NCI-H146 treated with DMSO at 0.1 percent for 48 hours (cell line): Measurements from ENCODE around the gene BCR.

Experiments
- DNase-seq: peaks from one replicate; lab custom pipeline; 2025; ENCODE audit not compliant: unreplicated experiment; lab: John Stamatoyannopoulos, UW

Gene BCR

DNA sequence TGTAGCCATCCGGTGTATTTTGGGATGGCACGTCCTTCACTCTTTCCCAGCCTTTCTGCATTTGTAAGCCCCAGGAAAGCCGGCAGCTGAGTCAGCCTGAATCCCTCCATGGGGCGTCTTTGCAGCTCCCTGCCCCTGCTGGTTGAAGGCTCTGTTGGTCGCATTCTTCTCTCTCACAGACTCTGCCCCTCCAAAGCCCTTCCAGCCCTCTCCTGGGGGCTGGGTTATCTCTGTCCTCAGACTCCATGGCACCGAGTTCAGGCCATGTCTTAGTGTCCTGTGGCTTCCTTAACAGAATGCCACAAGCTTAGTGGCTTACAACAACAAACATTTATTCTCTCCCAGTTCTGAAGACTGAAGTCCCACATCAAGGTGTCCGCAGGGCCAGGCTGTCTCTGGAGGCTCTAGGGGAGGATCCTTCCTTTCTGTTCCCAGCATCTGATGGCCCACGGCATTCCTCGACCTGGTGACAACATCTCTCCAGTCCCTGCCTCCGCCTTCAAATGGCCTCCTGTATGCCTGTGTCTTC, 62.2 kb downstream of the BCR start:
- no peak for DNase-seq

- no peak for DNase-seq
Observed at GRCh38 chr22:23243006-23243573, 62.8 kb downstream of the BCR start.

DNA sequence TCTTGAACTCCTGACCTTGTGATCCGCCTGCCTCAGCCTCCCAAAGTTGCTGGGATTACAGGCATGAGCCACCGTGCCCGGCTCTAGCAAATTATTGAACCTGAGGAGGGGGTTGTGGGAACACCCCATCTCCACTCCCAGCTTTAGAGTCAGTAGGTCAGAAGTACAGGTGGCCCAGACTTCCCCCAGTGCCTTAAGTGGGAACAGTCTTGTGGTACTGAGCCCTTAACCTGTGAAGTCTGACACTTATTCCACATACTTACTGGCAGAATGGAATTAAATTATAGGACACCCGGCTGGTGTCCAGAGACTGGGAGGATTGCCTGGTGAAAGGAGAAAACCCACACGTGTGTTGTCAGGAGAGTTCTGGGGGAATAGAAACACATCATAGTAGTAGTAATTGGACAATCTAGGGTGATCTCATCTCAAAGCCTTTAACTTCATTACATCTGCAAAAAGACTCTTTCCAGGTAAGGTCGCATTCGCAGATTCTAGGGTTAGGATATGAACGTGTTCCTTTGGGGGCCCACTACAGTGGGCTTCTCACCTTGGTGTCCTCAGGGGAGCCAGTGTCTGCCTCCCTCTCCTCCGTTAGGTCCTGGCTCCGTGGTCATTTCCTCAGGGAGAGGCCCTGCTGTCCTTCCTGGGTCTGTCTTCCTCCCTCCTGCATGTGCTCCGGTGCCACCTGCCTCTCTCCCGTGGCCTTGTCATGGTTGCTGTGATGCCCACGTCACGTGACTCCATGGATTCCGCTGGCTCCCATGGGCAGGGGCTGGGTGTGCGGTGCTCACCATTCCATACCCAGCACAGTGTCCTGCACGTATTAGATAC, 63.8 kb downstream of the BCR start:
- no peak for DNase-seq

DNA sequence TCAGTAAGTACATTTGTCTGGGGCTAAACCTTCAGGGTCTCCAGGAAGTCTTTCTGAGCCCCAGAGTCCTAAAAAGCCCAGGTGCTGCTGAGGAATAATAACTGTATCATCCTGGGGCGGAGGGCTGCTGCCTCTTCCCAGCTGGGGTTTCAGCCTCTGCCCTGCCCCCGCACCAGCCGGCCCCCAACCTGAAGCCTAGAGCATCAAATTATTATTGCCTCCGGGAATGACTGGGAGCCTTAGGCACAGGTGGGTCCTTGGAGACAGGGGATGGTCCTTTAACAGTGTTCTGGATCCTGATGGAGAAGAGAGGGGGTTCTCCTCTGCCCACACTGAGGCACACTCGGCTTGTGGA, 64.4 kb downstream of the BCR start:
- no peak for DNase-seq

GRCh38 chr22:23245045-23245798, 64.9 kb downstream of the BCR start:
- DNase-seq: no peak

- DNase-seq: no peak
Observed at GRCh38 chr22:23245799-23246136, 65.5 kb downstream of the BCR start.

DNA sequence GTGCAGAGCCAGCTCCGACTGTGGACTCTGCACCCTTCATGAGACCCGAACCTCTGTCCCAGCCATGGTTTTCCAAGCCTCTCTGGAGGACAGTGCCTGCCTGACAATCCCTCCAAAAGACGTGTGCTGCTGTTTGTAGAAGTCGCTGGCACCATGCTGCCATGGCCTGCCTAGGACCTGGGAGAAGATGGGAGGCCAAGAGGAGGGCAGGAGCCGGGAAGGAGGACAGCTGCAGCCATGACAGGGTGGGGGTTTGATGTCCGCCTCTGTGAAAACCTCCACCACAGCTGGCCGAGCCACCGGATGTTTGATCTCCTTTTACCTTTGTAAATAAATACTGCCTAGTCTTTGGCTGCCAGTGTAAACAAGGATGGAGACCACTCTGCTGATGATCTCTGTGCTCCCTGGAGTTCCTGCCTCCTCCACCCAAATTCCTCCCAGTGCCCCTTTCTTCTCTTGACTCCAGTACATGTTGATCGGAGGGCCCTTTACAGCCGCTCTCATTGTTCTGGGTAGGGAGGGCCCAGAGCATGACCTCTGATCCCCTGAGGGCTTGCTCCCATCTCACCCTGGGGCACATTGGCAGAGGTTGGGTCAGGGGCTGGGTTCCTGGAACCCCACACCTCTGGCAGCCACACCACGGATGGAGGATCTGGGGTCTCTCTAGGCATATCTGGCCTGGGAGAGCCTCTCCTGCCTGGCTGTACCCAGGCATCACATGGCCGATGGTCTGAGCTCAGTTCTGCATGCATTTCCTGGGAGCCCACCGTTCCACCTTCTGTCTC, 66.9 kb downstream of the BCR start:
- DNase-seq: peak; percentile 41

- DNase-seq: peak; percentile 35
Observed at GRCh38 chr22:23248583-23248982, 68.3 kb downstream of the BCR start.

DNA sequence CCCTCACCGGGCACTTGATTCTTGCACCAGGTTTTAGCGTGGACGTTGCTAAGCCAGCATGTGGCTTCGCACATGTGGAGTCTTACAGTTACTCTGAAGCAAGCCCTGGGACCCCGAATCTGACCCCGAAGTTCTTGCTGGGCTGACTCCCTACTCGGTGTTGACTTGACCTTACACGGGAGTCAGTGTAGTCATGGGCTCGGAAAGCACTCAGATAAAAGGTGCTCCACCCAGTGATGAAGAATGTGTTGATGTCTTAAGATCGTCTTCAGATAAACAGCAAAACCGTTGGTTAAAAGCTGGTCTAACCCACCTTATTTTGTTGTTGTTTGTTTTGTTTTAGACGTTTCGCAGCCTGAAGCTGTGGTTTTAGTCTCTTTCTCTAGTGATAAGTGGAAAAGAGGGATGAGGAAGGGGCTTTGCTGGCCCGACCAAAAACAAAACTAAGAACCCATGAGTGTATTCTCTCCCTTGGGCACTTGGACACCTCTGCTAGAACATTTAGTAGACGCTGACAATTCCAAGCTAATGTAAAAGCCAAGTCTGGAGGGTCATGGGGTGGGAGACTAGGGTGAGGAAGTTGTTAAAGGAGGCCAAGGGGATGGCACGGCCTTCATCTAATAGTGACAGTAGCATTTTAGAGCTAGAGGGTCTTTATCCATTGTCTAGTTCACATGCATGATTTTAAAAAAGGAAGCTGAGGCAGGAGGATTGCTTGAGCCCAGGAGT, 69.9 kb downstream of the BCR start:
- DNase-seq: no peak

GRCh38 chr22:23250785-23251363, 70.6 kb downstream of the BCR start:
- no peak for DNase-seq

DNA sequence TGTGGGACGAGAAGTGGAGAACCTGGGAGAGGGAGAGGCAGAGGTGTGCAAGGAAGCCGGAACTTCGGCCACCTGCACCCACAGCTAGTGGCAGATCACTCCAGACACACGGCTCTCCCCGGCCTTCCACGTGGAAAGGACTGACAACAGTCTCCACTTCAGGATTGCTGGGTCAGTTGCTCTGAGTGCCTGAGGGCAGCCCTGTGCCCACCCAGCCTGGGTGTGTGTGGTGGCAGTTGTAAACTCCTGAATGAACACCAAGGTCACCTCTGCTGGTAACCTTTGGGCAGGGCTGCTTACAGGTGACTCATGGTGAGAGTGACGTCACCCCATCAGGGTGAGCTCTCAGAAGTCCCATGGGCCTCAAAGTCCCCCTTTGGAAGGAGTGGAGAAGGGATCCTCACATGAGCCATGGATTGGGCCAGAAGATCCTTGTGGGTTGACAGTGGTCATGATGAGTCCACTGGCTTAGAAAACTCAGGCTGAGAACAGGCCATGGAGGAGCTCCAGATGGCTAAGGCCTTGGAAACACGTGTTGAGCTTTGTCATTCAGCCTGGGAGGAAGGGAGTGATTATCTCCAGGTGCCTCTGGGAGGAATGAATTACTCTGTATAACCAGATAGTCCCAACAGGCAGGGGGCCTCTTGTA, 71.3 kb downstream of the BCR start:
- DNase-seq: peak; percentile 1

GRCh38 chr22:23253475-23254055, 73.3 kb downstream of the BCR start:
- no peak for DNase-seq

- DNase-seq: no peak
Observed at GRCh38 chr22:23255506-23256170, 75.3 kb downstream of the BCR start.

- no peak for DNase-seq
Observed at GRCh38 chr22:23256171-23256932, 76.0 kb downstream of the BCR start.

DNA sequence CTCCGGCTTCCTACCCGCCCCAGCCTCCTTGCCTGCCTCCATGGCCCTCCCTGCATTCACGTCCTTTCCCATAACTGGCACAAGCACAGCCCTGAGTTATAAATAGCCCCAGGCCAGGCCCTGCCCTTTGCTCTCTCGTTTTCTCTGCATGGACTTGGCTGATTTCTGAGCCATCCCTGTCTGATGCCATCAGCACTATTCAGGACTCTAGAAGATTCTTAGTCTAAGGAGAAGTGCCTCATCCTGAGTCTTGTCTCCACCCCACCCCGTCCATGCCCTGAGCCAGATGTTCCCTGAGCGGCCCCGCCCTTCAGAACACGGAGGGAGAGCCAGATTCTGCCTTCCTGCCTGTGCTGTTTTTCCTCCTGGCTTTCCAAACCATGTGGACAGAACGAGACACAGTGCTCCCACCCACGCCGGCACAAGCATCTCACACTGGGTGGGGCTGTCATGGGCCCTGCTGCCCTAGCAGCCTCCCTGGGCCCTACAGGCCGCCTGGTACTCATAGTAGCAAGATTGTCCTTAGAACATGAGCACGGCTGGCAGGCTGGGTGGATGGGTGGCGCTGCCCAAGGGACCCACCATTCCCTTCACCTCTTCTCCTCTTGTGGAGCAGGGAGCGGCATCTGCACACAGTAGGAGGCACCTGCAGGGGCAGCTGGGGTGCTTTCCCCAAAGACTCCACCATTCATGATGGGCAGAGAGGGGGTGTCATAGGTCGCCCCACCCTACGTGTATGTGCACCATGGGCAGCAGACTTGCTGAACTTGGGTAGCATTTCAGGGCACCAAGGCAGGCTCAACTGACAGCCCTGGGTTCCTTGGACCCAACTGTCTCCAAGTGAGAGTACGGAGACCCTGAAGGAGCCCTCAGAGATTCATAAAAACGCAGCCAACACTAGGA, 76.9 kb downstream of the BCR start:
- no peak for DNase-seq

DNA sequence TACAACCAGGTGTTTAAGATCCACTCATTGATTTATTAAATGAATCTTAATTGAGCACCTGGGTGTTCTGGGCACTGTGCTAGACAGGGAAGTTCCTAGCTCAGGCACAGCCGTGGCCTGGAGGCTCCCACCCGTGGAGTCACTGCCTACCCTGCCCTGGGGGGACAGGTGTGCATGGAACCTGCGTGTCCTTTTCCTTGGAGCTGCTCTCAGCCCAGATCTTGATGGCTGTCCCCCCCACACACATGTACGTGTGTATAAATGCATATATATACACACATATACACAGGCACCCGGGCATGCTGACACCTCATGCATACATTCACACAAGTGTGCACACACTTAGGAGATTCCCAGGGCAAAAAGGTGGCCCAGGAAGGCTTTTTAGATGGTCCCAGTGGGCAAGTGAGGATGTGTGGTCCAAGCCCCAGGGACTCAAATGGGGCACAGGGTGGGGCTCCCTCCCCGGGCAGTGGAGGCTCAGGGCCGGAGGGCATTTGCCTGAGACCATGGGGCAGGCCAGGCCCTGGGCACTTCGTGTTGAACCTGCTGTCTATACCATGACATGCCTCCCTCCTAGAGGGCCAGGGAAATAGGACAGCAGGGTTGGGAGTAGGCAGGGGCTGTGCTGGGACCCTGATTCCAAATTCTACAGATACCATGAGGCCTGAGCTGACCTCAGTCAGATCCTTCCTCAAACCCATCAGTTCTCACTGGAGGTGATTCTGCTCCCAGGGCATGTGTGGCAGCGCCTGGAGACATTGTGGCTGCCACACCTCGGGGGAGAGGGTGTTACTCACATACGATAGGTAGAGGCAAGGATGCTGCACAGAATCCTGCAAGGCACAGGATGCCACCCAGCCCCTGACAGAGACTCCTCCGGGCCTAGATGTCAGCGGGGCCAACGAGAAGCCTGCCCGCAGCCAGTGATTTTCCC, 77.8 kb downstream of the BCR start:
- no peak for DNase-seq
